Measurements from ENCODE around the gene GPR152.
"Not testable (repeated sequence)": the region's sequence is repeated elsewhere in the genome, so short reads cannot be mapped to it uniquely, and the experiment has no call there.

Gene GPR152

GRCh38 chr11:67466962-67467771, 14.6 kb upstream of the GPR152 start:
- no peak for DNase-seq (ENCODE audit: extremely low read depth in 1 of 2, low read depth in 1 of 2)

DNA sequence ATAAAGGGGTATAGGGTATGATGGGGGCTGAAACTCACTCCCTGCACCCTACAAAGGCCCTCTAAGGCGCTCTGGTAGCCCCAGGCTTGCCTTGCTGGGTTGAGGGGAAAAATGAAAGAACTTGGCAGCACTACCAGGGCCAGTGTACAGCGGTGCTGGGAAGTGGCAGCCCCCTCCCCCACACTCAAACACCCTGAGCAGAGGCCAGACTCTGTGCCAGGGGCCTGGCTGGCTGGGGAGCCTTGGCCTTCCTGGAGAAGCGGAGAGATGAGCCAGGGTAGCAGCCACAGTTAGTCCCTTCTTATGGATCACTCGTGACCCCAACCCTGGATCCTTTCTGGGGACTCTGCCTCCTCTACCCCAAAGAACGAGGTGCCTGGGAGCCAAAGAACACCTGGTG, 13.8 kb upstream of the GPR152 start:
- no peak for DNase-seq (ENCODE audit: extremely low read depth in 1 of 2, low read depth in 1 of 2)

GRCh38 chr11:67465530-67465929, 13.0 kb upstream of the GPR152 start:
- DNase-seq (ENCODE audit: extremely low read depth in 1 of 2, low read depth in 1 of 2): not testable (repeated sequence)

GRCh38 chr11:67465189-67465510, 12.6 kb upstream of the GPR152 start:
- DNase-seq (ENCODE audit: extremely low read depth in 1 of 2, low read depth in 1 of 2): no peak

DNA sequence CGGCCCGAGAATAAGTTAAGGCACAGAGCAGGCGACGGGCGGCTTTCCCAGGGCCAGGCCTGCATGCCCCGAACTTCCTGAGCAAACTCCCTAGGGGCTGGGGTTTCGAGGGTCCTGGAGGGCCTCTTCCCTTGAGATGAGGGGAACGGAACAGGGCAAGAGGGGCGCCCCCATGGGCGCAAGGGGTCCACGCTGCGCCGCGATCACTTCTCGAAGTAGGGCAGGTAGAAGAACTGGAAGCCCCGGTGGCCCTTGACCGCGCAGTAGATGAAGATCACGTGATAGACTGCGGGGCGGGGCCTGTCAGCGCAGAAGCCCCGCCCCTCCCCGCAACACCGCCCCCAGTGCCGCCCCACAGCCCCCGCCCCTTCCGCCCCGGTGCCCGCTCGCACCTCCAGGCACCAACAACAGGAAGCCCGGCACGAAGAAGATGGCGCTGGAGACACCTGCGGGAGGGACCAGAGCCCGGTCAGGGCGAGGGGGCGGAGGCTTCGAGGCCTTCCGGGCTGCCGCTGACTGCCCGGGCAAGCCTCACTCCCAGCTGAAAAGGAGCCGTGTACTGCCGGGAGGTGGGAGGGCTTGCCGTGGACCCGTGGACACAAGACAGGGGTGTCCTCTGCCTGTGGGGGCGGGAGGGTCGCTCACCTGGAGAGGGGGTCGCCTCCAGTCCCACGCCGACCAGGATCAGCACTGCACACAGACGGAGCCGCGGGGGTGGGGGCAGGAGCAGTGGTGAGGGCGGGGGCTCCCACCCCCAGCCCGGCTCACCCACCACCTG, 12.1 kb upstream of the GPR152 start:
- peak; percentile 84 to 91 for DNase-seq (ENCODE audit: extremely low read depth in 1 of 2, low read depth in 1 of 2)

- DNase-seq (ENCODE audit: extremely low read depth in 1 of 2, low read depth in 1 of 2): no peak
Observed at GRCh38 chr11:67463680-67464410, 11.3 kb upstream of the GPR152 start.

GRCh38 chr11:67463186-67463585, 10.7 kb upstream of the GPR152 start:
- DNase-seq (ENCODE audit: extremely low read depth in 1 of 2, low read depth in 1 of 2): no peak

GRCh38 chr11:67458266-67458665, 5.7 kb upstream of the GPR152 start:
- no peak for DNase-seq (ENCODE audit: extremely low read depth in 1 of 2, low read depth in 1 of 2)

- DNase-seq (ENCODE audit: extremely low read depth in 1 of 2, low read depth in 1 of 2): no peak
Observed at GRCh38 chr11:67457453-67457852, 4.9 kb upstream of the GPR152 start.

GRCh38 chr11:67456068-67456705, 3.7 kb upstream of the GPR152 start:
- no peak for DNase-seq (ENCODE audit: extremely low read depth in 1 of 2, low read depth in 1 of 2)

- no peak for DNase-seq (ENCODE audit: extremely low read depth in 1 of 2, low read depth in 1 of 2)
Observed at GRCh38 chr11:67455054-67455453, 2.5 kb upstream of the GPR152 start, which contains the start of gene CABP4. TSS of gene CABP4 (plus strand) at chr11:67455354. CDS start at chr11:67455424, 70 bp downstream.

DNA sequence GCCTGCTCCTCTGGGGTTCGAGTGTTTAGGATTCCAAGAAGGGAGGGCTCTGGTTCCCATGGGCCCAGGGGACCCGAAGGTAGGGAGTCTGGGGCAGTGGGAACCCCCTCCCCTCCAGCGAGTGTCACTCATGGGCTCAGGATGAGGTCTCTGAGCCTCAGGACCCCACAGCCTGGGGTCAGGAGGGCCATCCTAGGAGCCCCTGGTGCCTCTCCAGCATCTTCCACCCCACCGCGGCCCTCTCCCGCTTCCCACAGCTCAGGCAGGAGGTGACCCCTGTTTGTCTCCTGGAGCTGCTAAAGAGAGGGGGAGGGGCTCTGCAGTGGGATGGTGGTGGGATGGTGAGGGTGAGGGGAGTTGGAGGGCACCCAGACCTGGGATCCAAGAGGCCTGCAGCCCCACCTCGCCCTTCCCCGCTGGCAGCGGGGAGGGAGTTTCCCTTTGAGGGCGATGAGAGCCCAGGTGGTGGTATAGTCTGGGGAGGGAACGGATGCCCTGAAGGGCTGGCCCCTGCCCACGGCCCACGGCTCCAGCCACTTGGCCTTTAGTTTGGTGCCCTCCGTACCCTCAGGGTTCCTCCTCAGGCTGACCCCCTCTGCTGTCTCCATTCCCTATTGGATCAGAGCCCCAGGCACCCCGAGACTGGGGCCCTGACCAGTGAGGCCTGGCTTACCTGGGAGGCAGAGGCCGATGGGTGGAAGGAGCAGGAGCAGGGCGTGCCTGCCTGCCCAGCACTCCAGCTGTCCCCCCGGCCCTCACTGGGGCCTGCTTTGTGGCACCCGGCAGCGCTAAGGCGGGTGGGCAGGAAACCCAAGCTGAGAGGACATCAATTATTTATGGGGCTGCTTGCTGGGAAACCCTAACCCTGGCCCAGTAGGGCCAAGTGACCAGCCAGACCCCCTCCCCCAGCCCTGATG, 1.5 kb upstream of the GPR152 start:
- no peak for DNase-seq (ENCODE audit: extremely low read depth in 1 of 2, low read depth in 1 of 2)

- DNase-seq (ENCODE audit: extremely low read depth in 1 of 2, low read depth in 1 of 2): no peak
Observed at GRCh38 chr11:67451658-67451976, 912 bp downstream of the GPR152 start.

- DNase-seq (ENCODE audit: extremely low read depth in 1 of 2, low read depth in 1 of 2): no peak
Observed at GRCh38 chr11:67450796-67451657, 1.5 kb downstream of the GPR152 start.

DNA sequence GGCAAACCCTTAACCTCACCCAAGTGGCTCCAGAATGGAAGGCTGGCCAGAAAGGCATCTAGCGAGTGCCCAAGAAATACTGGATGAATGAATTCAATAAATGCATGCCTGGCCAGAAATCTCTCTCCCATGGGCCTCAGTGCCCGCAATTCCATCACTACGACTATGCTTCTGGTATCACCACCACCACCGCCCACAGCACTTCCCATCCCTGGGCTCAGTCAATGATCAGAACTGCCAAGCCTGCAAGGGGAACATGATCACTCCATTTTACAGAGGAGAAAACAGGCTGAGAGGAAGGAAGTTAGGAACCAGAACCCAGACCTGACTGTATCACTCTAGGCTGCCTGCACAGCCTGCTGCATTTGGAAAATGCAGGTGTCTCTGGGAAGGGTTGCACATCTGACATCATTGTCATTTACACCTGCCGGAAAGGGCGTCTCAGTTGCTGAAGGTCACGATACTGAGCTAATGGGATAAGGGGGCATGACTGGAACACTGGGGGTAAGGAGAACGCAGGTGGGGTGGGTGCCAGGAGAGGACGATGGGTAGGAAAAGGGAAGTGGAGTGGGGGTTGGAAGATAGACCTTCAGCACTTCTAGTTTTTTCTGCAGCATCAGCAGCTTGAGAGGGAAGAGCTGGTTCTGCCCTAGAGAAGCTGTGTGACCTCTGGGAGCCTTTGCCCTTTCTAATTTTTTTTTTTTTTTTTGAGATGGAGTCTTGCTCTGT, 3.2 kb downstream of the GPR152 start:
- no peak for DNase-seq (ENCODE audit: extremely low read depth in 1 of 2, low read depth in 1 of 2)

DNA sequence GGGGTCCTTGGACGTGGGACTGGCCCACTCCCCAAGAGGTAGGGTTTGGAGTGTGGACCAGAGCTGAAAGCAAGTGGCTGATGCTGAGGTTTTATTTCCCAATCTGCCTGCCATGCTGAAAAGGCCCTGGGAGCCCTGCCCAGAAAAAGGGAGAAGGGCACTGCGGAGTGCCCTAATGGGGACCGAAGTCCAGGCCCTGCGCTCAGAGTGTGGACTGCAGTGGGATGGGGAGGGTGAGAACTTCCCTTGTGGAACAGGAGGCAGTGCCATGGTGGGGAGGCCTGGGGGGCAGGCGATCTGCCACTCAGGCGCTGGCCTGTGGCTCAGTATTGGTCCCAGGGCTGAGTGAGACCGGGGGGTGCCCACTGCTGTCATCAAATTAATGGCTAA, 4.3 kb downstream of the GPR152 start:
- DNase-seq (ENCODE audit: extremely low read depth in 1 of 2, low read depth in 1 of 2): no peak

DNA sequence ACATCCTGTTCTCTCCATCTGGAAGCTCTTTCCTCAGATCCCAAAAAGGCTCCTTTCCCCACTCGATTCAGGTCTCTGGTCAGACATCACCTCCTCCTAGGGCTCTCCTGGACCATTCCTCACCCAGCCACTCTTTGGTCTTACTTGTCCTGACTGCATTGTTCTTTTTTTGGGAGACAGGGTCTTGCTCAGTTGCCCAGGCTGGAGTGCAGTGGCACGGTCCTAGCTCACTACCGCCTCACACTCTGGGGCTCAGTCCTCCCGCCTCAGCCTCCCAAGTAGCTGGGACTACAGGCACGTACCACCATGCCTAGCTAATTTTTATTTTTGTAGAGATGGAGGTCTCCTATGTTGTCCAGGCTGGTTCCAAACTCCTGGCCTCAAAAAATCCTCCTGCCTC, 7.0 kb downstream of the GPR152 start:
- no peak for DNase-seq (ENCODE audit: extremely low read depth in 1 of 2, low read depth in 1 of 2)

- no peak for DNase-seq (ENCODE audit: extremely low read depth in 1 of 2, low read depth in 1 of 2)
Observed at GRCh38 chr11:67442504-67443404, 9.8 kb downstream of the GPR152 start.
